ENCODE measurements around the gene DPH2.

The DPH2 gene

GRCh38 chr1:43985984-43986595 lies 16.3 kb downstream of the DPH2 start:
- no peak for DNase-seq

GRCh38 chr1:43986712-43987111 lies 16.9 kb downstream of the DPH2 start:
- DNase-seq = no peak

GRCh38 chr1:43987159-43987902 lies 17.5 kb downstream of the DPH2 start:
- DNase-seq = no peak

GRCh38 chr1:43990271-43991199 lies 20.7 kb downstream of the DPH2 start:
- no peak for DNase-seq

- DNase-seq = no peak
These were observed 21.3 kb downstream of the DPH2 start for GRCh38 chr1:43991200-43991475.

- DNase-seq = peak; percentile 60
These were observed 21.8 kb downstream of the DPH2 start, which contains the start of gene CCDC24 for GRCh38 chr1:43991476-43992231. CCDC24 (plus strand) TSS chr1:43991599; CDS start chr1:43991879, 280 bp downstream.

- no peak for DNase-seq
These were observed 22.6 kb downstream of the DPH2 start for GRCh38 chr1:43992232-43992995.

GRCh38 chr1:43993206-43993914 lies 23.6 kb downstream of the DPH2 start:
- no peak for DNase-seq

- no peak for DNase-seq
These were observed 24.3 kb downstream of the DPH2 start for GRCh38 chr1:43994071-43994470.

- no peak for DNase-seq
These were observed 25.3 kb downstream of the DPH2 start for GRCh38 chr1:43994794-43995790.

GRCh38 chr1:43995984-43996732 lies 26.3 kb downstream of the DPH2 start:
- DNase-seq = no peak

- DNase-seq = no peak
These were observed 26.9 kb downstream of the DPH2 start for GRCh38 chr1:43996733-43997115.

- DNase-seq = no peak
These were observed 27.6 kb downstream of the DPH2 start for GRCh38 chr1:43997295-43997999.

- DNase-seq = no peak
These were observed 28.2 kb downstream of the DPH2 start for GRCh38 chr1:43998000-43998378.

- no peak for DNase-seq
These were observed 29.6 kb downstream of the DPH2 start for GRCh38 chr1:43999455-43999854.

- no peak for DNase-seq
These were observed 30.4 kb downstream of the DPH2 start for GRCh38 chr1:44000122-44000665.

- no peak for DNase-seq
These were observed 32.4 kb downstream of the DPH2 start for GRCh38 chr1:44002165-44002564.

GRCh38 chr1:44002606-44003157 lies 32.9 kb downstream of the DPH2 start:
- DNase-seq = no peak
